ENCODE results near the gene THOC7.

DNA sequence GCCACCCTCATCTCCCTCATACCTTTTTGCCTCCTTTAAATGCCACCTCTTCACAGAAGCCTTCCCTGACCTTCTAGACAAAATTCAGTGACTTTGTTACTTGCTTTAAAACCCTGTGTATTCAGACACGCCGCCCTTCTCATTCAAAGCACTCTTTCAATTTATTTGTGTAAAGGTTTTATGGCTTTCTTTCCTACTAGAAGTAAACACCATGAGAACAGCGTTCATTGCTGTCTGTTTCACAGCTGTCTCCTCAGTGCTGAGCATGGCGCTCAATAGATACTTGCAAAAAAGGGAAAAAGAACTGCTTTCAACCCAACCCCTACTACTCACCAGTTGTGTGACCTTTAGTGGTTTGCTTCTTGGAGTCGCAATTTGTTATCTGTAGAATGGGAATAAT lies 17.0 kb upstream of the THOC7 start:
- TF ChIP-seq GATA2 (IDR thresholded peaks at IDR 0.05; ENCODE audit: low read depth, low read length) (no peak), GATA3 (IDR thresholded peaks at IDR 0.05; ENCODE audit: low read depth, low read length) (no peak)

Data from SH-SY5Y (cell line).